Neuronal stem cell (in vitro differentiated cells): ENCODE results near the gene BMP8A.

Experiments used
- DNase-seq: peaks from one replicate; pipeline ENCODE4 v3.0.0-alpha.2; 2013; ENCODE audit warnings: low spot score
- H2AFZ ChIP-seq: one replicate; pipeline ENCODE4 v1.6.1; 2013; ENCODE audit warnings: mild to moderate bottlenecking, low read length, inconsistent platforms
- H2AK5ac ChIP-seq: 2 replicates; pipeline ENCODE4 v1.6.1; 2013; ENCODE audit warnings: low read depth, mild to moderate bottlenecking, inconsistent platforms, low read length, moderate library complexity, mixed read lengths
- H2BK120ac ChIP-seq: 2 replicates; pipeline ENCODE4 v1.6.1; 2013; ENCODE audit warnings: low read depth, mild to moderate bottlenecking, inconsistent platforms, low read length, moderate library complexity, mixed read lengths
- H2BK12ac ChIP-seq: one replicate; pipeline ENCODE4 v1.6.1; 2013; ENCODE audit warnings: low read length, inconsistent platforms
- H2BK15ac ChIP-seq: 2 replicates; pipeline ENCODE4 v1.6.1; 2013; ENCODE audit warnings: mild to moderate bottlenecking, low read length, inconsistent platforms, mixed read lengths
- H2BK5ac ChIP-seq: one replicate; pipeline ENCODE4 v1.6.1; 2013; ENCODE audit warnings: inconsistent platforms, mild to moderate bottlenecking, low read length, moderate library complexity
- H3K14ac ChIP-seq: one replicate; pipeline ENCODE4 v1.6.1; 2013; ENCODE audit warnings: low read length, inconsistent platforms
- H3K18ac ChIP-seq: 2 replicates; pipeline ENCODE4 v1.6.1; 2013; ENCODE audit warnings: low read length, inconsistent platforms
- H3K23ac ChIP-seq: 2 replicates; pipeline ENCODE4 v1.6.1; 2013; ENCODE audit warnings: low read depth, mild to moderate bottlenecking, mixed read lengths, low read length, inconsistent platforms; ENCODE audit not compliant: poor library complexity
- H3K27ac ChIP-seq: replicated peaks from 3 replicates; pipeline ENCODE4 v1.5.1; 2013; ENCODE audit warnings: low read length, inconsistent platforms
- H3K27me3 ChIP-seq, 3 experiments: 2 replicates each; pipeline ENCODE4 v1.6.1; 2013; ENCODE audit warnings: low read length in 3 of 3, mild to moderate bottlenecking in 2 of 3, inconsistent platforms in 1 of 3, low read depth in 1 of 3, mixed read lengths in 1 of 3, moderate library complexity in 1 of 3; ENCODE audit not compliant: control insufficient read depth in 3 of 3, insufficient read depth in 3 of 3
- H3K36me3 ChIP-seq, 2 donors: replicated peaks in 1 of 2; 2 replicates each; pipeline ENCODE4 v1.6.1; 2013; ENCODE audit warnings: low read length in 2 of 2; ENCODE audit not compliant: control insufficient read depth in 2 of 2, insufficient read depth in 2 of 2
- H3K4ac ChIP-seq: 2 replicates; pipeline ENCODE4 v1.6.1; 2013; ENCODE audit warnings: inconsistent platforms, mild to moderate bottlenecking, low read length, moderate library complexity
- H3K4me1 ChIP-seq, 2 donors: 1 replicate in 1 of 2; 2 replicates in 1 of 2; pipeline ENCODE4 v1.6.1; 2013; ENCODE audit warnings: low read length in 2 of 2, low read depth in 1 of 2; ENCODE audit not compliant: control insufficient read depth in 2 of 2, insufficient read depth in 1 of 2
- H3K4me2 ChIP-seq: one replicate; pipeline ENCODE4 v1.6.1; 2013; ENCODE audit warnings: mild to moderate bottlenecking, low read length, inconsistent platforms; ENCODE audit not compliant: insufficient read depth, poor library complexity, severe bottlenecking
- H3K4me3 ChIP-seq, 2 donors: 2 replicates each; pipeline ENCODE4 v1.5.1; 2013; ENCODE audit warnings: low read length in 2 of 2, mild to moderate bottlenecking in 2 of 2, inconsistent platforms in 1 of 2, moderate library complexity in 1 of 2
- H3K79me1 ChIP-seq: one replicate; pipeline ENCODE4 v1.6.1; 2013; ENCODE audit warnings: low read depth, mild to moderate bottlenecking, inconsistent platforms, low read length, moderate library complexity
- H3K9ac ChIP-seq: one replicate; pipeline ENCODE4 v1.6.1; 2013; ENCODE audit warnings: mild to moderate bottlenecking, low read depth, low read length, inconsistent platforms; ENCODE audit not compliant: poor library complexity
- H3K9me3 ChIP-seq, 2 donors: replicated peaks in 1 of 2; 2 replicates each; pipeline versions ENCODE3 to v1.6.1; 2013; ENCODE audit warnings: low read length in 2 of 2, mild to moderate bottlenecking in 2 of 2, inconsistent platforms in 1 of 2, low read depth in 1 of 2, mixed read lengths in 1 of 2, moderate library complexity in 1 of 2; ENCODE audit not compliant: control insufficient read depth in 2 of 2, insufficient read depth in 1 of 2
- H4K8ac ChIP-seq: one replicate; pipeline ENCODE4 v1.6.1; 2013; ENCODE audit warnings: low read depth, mild to moderate bottlenecking, inconsistent platforms, low read length, moderate library complexity
- H4K91ac ChIP-seq: one replicate; pipeline ENCODE4 v1.6.1; 2013; ENCODE audit warnings: low read length, low read depth, mild to moderate bottlenecking, inconsistent platforms; ENCODE audit not compliant: poor library complexity
- WGBS, 2 donors: extraction: QIAGEN DNeasy Blood & Tissue Kit; methylation state at CpG; one replicate each; pipeline ENCODE4 v1.1.7; 2013; ENCODE audit warnings: missing lambda C conversion rate in 2 of 2, mixed read lengths in 1 of 2; ENCODE audit not compliant: insufficient read length in 2 of 2, insufficient replicate concordance in 1 of 2; ENCODE audit errors: extremely low coverage in 2 of 2; 5-methylcytosine and 5-hydroxymethylcytosine counted together
- small RNA-seq: library from polyadenylated mRNA; stranded (forward); fragments of <200 nt; extraction: miRNeasy Mini kit (QIAGEN cat#:217004); gene quantifications from one replicate; pipeline ENCODE3, GENCODE V24; 2013; ENCODE audit not compliant: insufficient read depth

BMP8A gene

DNA sequence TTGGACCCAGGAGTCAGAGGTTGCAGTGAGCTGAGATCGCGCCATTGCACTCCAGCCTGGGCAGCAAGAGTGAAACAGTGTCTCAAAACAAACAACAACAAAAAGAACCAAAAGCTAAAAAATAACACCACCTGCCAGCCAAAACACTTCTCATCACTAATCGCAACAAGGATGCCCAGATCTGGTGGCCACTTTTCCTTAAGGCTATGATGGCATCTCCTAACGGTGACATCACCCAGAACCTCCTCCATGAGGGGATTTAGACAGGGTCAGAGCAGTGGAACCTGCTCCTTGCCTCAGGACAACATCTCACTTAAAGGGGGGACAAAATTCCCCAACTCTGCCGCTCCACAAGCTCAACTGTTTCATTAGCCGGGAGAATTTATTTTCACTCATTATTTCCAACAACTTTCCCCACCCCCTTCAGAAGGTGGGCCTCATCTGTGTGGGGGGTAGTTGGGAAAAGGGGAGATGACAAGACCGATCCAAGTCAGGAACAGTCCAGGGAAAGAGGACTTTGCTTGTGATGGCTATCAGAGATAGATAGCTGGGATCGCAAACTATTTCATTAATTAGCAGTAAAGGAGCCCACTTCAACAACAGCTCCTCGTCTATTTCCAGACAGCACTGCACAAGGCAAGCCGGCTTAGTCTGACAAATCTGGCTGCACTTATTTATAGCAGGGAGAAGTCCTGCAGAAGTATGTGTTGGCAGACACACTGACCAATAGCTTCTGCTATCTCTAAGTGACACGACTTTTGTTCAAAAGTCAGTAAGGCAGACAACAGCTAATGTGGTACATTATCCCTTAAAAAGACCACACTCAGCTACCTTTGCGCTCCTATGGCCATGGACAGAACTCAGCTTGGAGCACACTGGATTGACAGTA, 82.5 kb downstream of the BMP8A start:
- no peak overlapping the region for H3K14ac ChIP-seq
- no peak overlapping the region for H2BK15ac ChIP-seq
- H3K79me1 ChIP-seq = peaks cover 6% of the 10 kb centered on the region
- H3K4ac ChIP-seq = no peak overlapping the region
- H2BK5ac ChIP-seq = no peak overlapping the region
- no peak overlapping the region for H3K18ac ChIP-seq
- H3K27ac ChIP-seq = no peak overlapping the region
- no peak overlapping the region for H3K23ac ChIP-seq
- no CpG with 5 or more reads among the region's 12 CpGs for WGBS, 2 donors
- peak overlapping the region; percentile 50 to 93 for H3K4me3 ChIP-seq
- H4K8ac ChIP-seq = no peak overlapping the region
- H2AFZ ChIP-seq = no peak overlapping the region
- DNase-seq = no peak
- peaks cover 12 to 14% of the 10 kb centered on the region in 2 donors for H3K4me1 ChIP-seq
- H2AK5ac ChIP-seq = no peak overlapping the region
- H4K91ac ChIP-seq = no peak overlapping the region
- peaks cover 0 to 2% of the 10 kb centered on the region in 2 donors for H3K9me3 ChIP-seq
- H3K4me2 ChIP-seq = peak overlapping the region; percentile 15
- no peak overlapping the region for H2BK12ac ChIP-seq
- H3K9ac ChIP-seq = no peak overlapping the region
- no peaks in the 10 kb centered on the region for H3K27me3 ChIP-seq
- H2BK120ac ChIP-seq = no peak overlapping the region
- H3K36me3 ChIP-seq = peaks cover 36 to 67% of the 10 kb centered on the region in 2 donors

DNA sequence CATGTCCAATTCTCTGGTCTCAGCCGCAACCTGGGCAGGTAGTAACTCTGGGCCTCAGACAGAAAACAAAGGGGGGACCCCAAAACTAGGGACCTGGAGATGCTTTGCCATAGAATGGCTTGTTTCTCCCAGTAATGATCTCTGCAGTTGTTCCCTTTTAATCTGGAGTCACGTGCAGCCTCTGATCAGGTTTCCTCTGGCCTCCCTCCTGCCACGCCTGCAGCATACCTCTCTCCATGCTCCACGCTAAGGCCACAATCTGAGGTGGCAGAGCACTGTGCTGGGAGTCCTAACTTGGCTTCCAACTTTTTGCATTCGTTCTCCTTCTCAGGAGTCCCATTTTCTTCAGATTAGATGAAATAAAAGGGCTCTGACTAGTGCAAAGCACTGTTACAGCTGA, 83.2 kb downstream of the BMP8A start:
- Histone ChIP-seq H2AFZ (no peak overlapping the region), H2BK15ac (no peak overlapping the region), H3K36me3 (peaks cover 29 to 61% of the 10 kb centered on the region in 2 donors)

More for the DNA sequence above, 83.2 kb downstream of the BMP8A start:
- no peak for DNase-seq
- Histone ChIP-seq H3K9ac (no peak overlapping the region), H3K4me2 (peak overlapping the region; percentile 98), H3K79me1 (peaks cover 6% of the 10 kb centered on the region), H2AK5ac (no peak overlapping the region), H3K9me3 (peaks cover 0 to 2% of the 10 kb centered on the region in 2 donors), H3K4ac (no peak overlapping the region), H4K8ac (no peak overlapping the region), H3K27me3 (no peaks in the 10 kb centered on the region), H3K18ac (no peak overlapping the region), H3K4me3 (peak overlapping the region; percentile 90 to 93), H3K14ac (no peak overlapping the region), H4K91ac (no peak overlapping the region), H3K27ac (no peak overlapping the region), H2BK5ac (no peak overlapping the region), H2BK12ac (no peak overlapping the region), H3K4me1 (peaks cover 12 to 14% of the 10 kb centered on the region in 2 donors), H2BK120ac (no peak overlapping the region), H3K23ac (no peak overlapping the region)
- no CpG with 5 or more reads among the region's 5 CpGs for WGBS, 2 donors

Small RNA genes lying within 50 kb of the gene (small RNA-seq; reads per million reads assigned to genes)
- gene SNORA55 = 46.5 reads per million, percentile 92 among the genes with 10 or more reads in this experiment
